Tibial nerve (tissue), 4 donors: ENCODE data around the gene TMEM212. TPM values are rescaled to one million over a fixed set of nuclear protein-coding genes. Genes with fewer than 3 reads are reported as not detected.
A peak's percentile ranks its signal among the peaks of the same experiment; 100 is the strongest.

Experiments
- DNase-seq, 2 donors: peaks; one replicate each; pipeline ENCODE4 v3.0.0-alpha.2; 2019; ENCODE audit warnings: low spot score in 2 of 2
- H3K27ac ChIP-seq, 4 donors: fragments of 200-600 bp; sonication (generic) in 3 of 4; one replicate each; pipeline ENCODE4 v1.5.1; 2017 to 2019; ENCODE audit warnings: mild to moderate bottlenecking in 1 of 4
- H3K27me3 ChIP-seq, 2 donors: fragments of 200-600 bp; sonication (generic) in 1 of 2; one replicate each; pipeline versions ENCODE4 v1.5.1 to v1.6.0; 2017 to 2019
- H3K36me3 ChIP-seq, 3 donors: fragments of 200-600 bp; sonication (generic); one replicate each; pipeline ENCODE4 v1.5.1; 2018 to 2019
- H3K4me1 ChIP-seq, 4 donors: fragments of 200-600 bp; sonication (generic) in 3 of 4; one replicate each; pipeline ENCODE4 v1.5.1; 2017 to 2019
- H3K4me3 ChIP-seq, 4 donors: fragments of 200-600 bp; sonication (generic) in 3 of 4; one replicate each; pipeline ENCODE4 v1.5.1; 2017 to 2019; ENCODE audit warnings: mild to moderate bottlenecking in 1 of 4, moderate library complexity in 1 of 4
- H3K9me3 ChIP-seq, 4 donors: fragments of 200-600 bp; sonication (generic) in 3 of 4; one replicate each; pipeline ENCODE4 v1.5.1; 2017 to 2019
- CTCF ChIP-seq, 5 experiments: fragments of 200-600 bp in 3 of 5; fragments of 450-650 bp in 2 of 5; sonication (generic) in 3 of 5; IDR thresholded peaks; one replicate each; pipeline ENCODE4 v1.5.1; 2016 to 2019; ENCODE audit warnings: antibody characterized with exemption in 5 of 5, mild to moderate bottlenecking in 3 of 5, moderate library complexity in 2 of 5
- EP300 ChIP-seq, 2 donors: sonication (generic); formaldehyde crosslinking; IDR thresholded peaks; one replicate each; pipeline ENCODE4 v1.6.1; 2017; ENCODE audit warnings: antibody characterized with exemption in 2 of 2, mild to moderate bottlenecking in 1 of 2
- POLR2A ChIP-seq, 2 donors: fragments of 450-650 bp; IDR thresholded peaks; one replicate each; pipeline ENCODE4 v1.6.1; 2017; ENCODE audit warnings: antibody characterized with exemption in 2 of 2, mild to moderate bottlenecking in 2 of 2, moderate library complexity in 2 of 2
- WGBS, 2 donors: methylation state at CpG; one replicate each; pipeline ENCODE4 v1.1.5; 2018; 5-methylcytosine and 5-hydroxymethylcytosine counted together
- total RNA-seq, 4 donors: library from RNA; depleted of rRNA; stranded (reverse); fragments of >200 nt; gene quantifications; one replicate each; pipeline ENCODE4 v1.1.0, GENCODE V29; 2016

The TMEM212 gene
- total RNA-seq, 4 donors from 2014 or later = not detected

- TF ChIP-seq EP300 (IDR thresholded peaks at IDR 0.05) (no peak), CTCF (IDR thresholded peaks at IDR 0.05) (no peak), POLR2A (IDR thresholded peaks at IDR 0.05) (no peak)
- no peaks in the 10 kb centered on the region for H3K36me3 ChIP-seq
- peaks cover 0 to 58% (median 22%) of the 10 kb centered on the region in 4 donors for H3K4me1 ChIP-seq
- H3K9me3 ChIP-seq = no peaks in the 10 kb centered on the region
- no peaks in the 10 kb centered on the region for H3K27me3 ChIP-seq
- DNase-seq = no peak
- no peak overlapping the region for H3K4me3 ChIP-seq
- H3K27ac ChIP-seq = peak overlapping the region in 3 of 4 donors; percentile 44 to 86 (median 84)
- WGBS, 2 donors = 48 to 54% methylated on average over 3 of the region's 3 CpGs
Observed at GRCh38 chr3:171805687-171806086, 37.5 kb upstream of the TMEM212 start.

GRCh38 chr3:171806200-171807128, 36.7 kb upstream of the TMEM212 start:
- no peak for DNase-seq
- no peak for TF ChIP-seq POLR2A (IDR thresholded peaks at IDR 0.05)
- no peak for TF ChIP-seq CTCF (IDR thresholded peaks at IDR 0.05)
- peak; percentile 29 to 43 for TF ChIP-seq EP300 (IDR thresholded peaks at IDR 0.05)
- H3K4me1 ChIP-seq = peaks cover 0 to 58% (median 24%) of the 10 kb centered on the region in 4 donors
- no peaks in the 10 kb centered on the region for H3K27me3 ChIP-seq
- H3K9me3 ChIP-seq = no peaks in the 10 kb centered on the region
- H3K27ac ChIP-seq = peak overlapping the region in 3 of 4 donors; percentile 35 to 86 (median 65)
- H3K36me3 ChIP-seq = no peaks in the 10 kb centered on the region
- H3K4me3 ChIP-seq = no peak overlapping the region
- 62 to 68% methylated on average over 5 of the region's 5 CpGs for WGBS, 2 donors

- 96 to 97% methylated on average over 7 of the region's 7 CpGs for WGBS, 2 donors
- no peak for TF ChIP-seq EP300 (IDR thresholded peaks at IDR 0.05)
- TF ChIP-seq CTCF (IDR thresholded peaks at IDR 0.05) = no peak
- TF ChIP-seq POLR2A (IDR thresholded peaks at IDR 0.05) = no peak
- Histone ChIP-seq H3K4me1 (peaks cover 0 to 55% (median 24%) of the 10 kb centered on the region in 4 donors), H3K27me3 (no peaks in the 10 kb centered on the region), H3K9me3 (no peaks in the 10 kb centered on the region), H3K4me3 (no peak overlapping the region), H3K27ac (peak overlapping the region in 3 of 4 donors; percentile 35 to 86 (median 65)), H3K36me3 (no peaks in the 10 kb centered on the region)
- no peak for DNase-seq
Observed at GRCh38 chr3:171807129-171807675, 35.9 kb upstream of the TMEM212 start.

- no peak overlapping the region for H3K27ac ChIP-seq
- no peak for DNase-seq
- peaks cover 0 to 53% (median 24%) of the 10 kb centered on the region in 4 donors for H3K4me1 ChIP-seq
- H3K4me3 ChIP-seq = no peak overlapping the region
- TF ChIP-seq POLR2A (IDR thresholded peaks at IDR 0.05) (no peak), CTCF (IDR thresholded peaks at IDR 0.05) (no peak), EP300 (IDR thresholded peaks at IDR 0.05) (no peak)
- no peaks in the 10 kb centered on the region for H3K9me3 ChIP-seq
- no peaks in the 10 kb centered on the region for H3K27me3 ChIP-seq
- H3K36me3 ChIP-seq = no peaks in the 10 kb centered on the region
- 95 to 97% methylated on average over 6 of the region's 6 CpGs for WGBS, 2 donors
Observed at GRCh38 chr3:171807806-171808205, 35.3 kb upstream of the TMEM212 start.

GRCh38 chr3:171809611-171809860, 33.6 kb upstream of the TMEM212 start:
- peaks cover 0 to 52% (median 17%) of the 10 kb centered on the region in 4 donors for H3K4me1 ChIP-seq
- H3K27ac ChIP-seq = peak overlapping the region; percentile 83 to 91 (median 88)
- no peaks in the 10 kb centered on the region for H3K9me3 ChIP-seq
- H3K4me3 ChIP-seq = peak overlapping the region; percentile 58 to 79 (median 65)
- peak in 1 of 2 donors; percentile 56 for DNase-seq
- peak in 1 of 2 donors; percentile 6 for TF ChIP-seq POLR2A (IDR thresholded peaks at IDR 0.05)
- TF ChIP-seq CTCF (IDR thresholded peaks at IDR 0.05) = no peak
- no peaks in the 10 kb centered on the region for H3K27me3 ChIP-seq
- 2 to 6% methylated on average over 10 to 11 of the region's 11 CpGs for WGBS, 2 donors
- no peaks in the 10 kb centered on the region for H3K36me3 ChIP-seq
